Trophoblast cell (in vitro differentiated cells and primary cell): ENCODE results near the gene KLF15.

Experiments
- DNase-seq, 2 donors: peaks; one replicate each; pipeline ENCODE4 v3.0.0-alpha.2; 2016
- H2AFZ ChIP-seq: 2 replicates; pipeline ENCODE4 v1.6.1; 2013; ENCODE audit warnings: low read length, moderate library complexity, mild to moderate bottlenecking; ENCODE audit not compliant: insufficient read depth, poor library complexity
- H2AK5ac ChIP-seq: 2 replicates; pipeline ENCODE4 v1.6.1; 2013; ENCODE audit warnings: mild to moderate bottlenecking, low read length
- H2BK120ac ChIP-seq: 2 replicates; pipeline ENCODE4 v1.6.1; 2013; ENCODE audit warnings: low read length, mild to moderate bottlenecking, moderate library complexity; ENCODE audit not compliant: insufficient read depth, poor library complexity
- H2BK12ac ChIP-seq: 2 replicates; pipeline ENCODE4 v1.6.1; 2013; ENCODE audit warnings: mild to moderate bottlenecking, low read length, moderate library complexity
- H2BK5ac ChIP-seq: 2 replicates; pipeline ENCODE4 v1.6.1; 2013; ENCODE audit warnings: low read length, low read depth, moderate library complexity, mild to moderate bottlenecking; ENCODE audit not compliant: poor library complexity
- H3K14ac ChIP-seq: 2 replicates; pipeline ENCODE4 v1.6.1; 2013; ENCODE audit warnings: mild to moderate bottlenecking, low read length
- H3K18ac ChIP-seq: 2 replicates; pipeline ENCODE4 v1.6.1; 2013; ENCODE audit warnings: mild to moderate bottlenecking, low read length
- H3K23ac ChIP-seq: 2 replicates; pipeline ENCODE4 v1.6.1; 2013; ENCODE audit warnings: low read length
- H3K27ac ChIP-seq: 2 replicates; pipeline ENCODE4 v1.5.1; 2013; ENCODE audit warnings: low read depth, mild to moderate bottlenecking, inconsistent platforms, low read length, moderate library complexity
- H3K27me3 ChIP-seq: 2 replicates; pipeline ENCODE4 v1.6.1; 2013; ENCODE audit warnings: inconsistent platforms, mild to moderate bottlenecking, low read length, moderate library complexity; ENCODE audit not compliant: insufficient read depth
- H3K36me3 ChIP-seq, 2 experiments: 1 replicate in 1 of 2; 2 replicates in 1 of 2; pipeline ENCODE4 v1.6.1; 2013; ENCODE audit warnings: low read length in 2 of 2, mild to moderate bottlenecking in 2 of 2, moderate library complexity in 1 of 2; ENCODE audit not compliant: insufficient read depth in 2 of 2, control insufficient read depth in 1 of 2
- H3K4ac ChIP-seq: 2 replicates; pipeline ENCODE4 v1.6.1; 2013; ENCODE audit warnings: low read depth, mild to moderate bottlenecking, low read length, moderate library complexity
- H3K4me1 ChIP-seq, 2 experiments: 1 replicate in 1 of 2; 2 replicates in 1 of 2; pipeline ENCODE4 v1.6.1; 2013; ENCODE audit warnings: low read length in 2 of 2, mild to moderate bottlenecking in 2 of 2, moderate library complexity in 1 of 2; ENCODE audit not compliant: insufficient read depth in 2 of 2, control insufficient read depth in 1 of 2
- H3K4me2 ChIP-seq: 2 replicates; pipeline ENCODE4 v1.6.1; 2013; ENCODE audit warnings: inconsistent platforms, mild to moderate bottlenecking, low read length, moderate library complexity
- H3K4me3 ChIP-seq: 2 replicates; pipeline ENCODE4 v1.5.1; 2013; ENCODE audit warnings: mild to moderate bottlenecking, low read depth, low read length, inconsistent platforms
- H3K79me1 ChIP-seq: one replicate; pipeline ENCODE4 v1.6.1; 2013; ENCODE audit warnings: low read length
- H3K79me2 ChIP-seq: 2 replicates; pipeline ENCODE4 v1.6.1; 2013; ENCODE audit warnings: low read length, mild to moderate bottlenecking; ENCODE audit not compliant: control insufficient read depth, insufficient read depth, poor library complexity
- H3K9ac ChIP-seq: 2 replicates; pipeline ENCODE4 v1.6.1; 2013; ENCODE audit warnings: mild to moderate bottlenecking, low read length
- H3K9me3 ChIP-seq: 2 replicates; pipeline ENCODE4 v1.6.1; 2013; ENCODE audit warnings: low read depth, mild to moderate bottlenecking, control low read depth, inconsistent platforms, low read length; ENCODE audit not compliant: insufficient read depth
- H4K12ac ChIP-seq: 2 replicates; pipeline ENCODE4 v1.6.1; 2013; ENCODE audit warnings: low read depth, mild to moderate bottlenecking, low read length, moderate library complexity
- H4K8ac ChIP-seq: 2 replicates; pipeline ENCODE4 v1.6.1; 2013; ENCODE audit warnings: low read depth, mild to moderate bottlenecking, low read length, moderate library complexity
- H4K91ac ChIP-seq: one replicate; pipeline ENCODE4 v1.6.1; 2013; ENCODE audit warnings: low read depth, mild to moderate bottlenecking, low read length, moderate library complexity
- WGBS: extraction: QIAGEN DNeasy Blood & Tissue Kit; methylation state at CpG from one replicate; pipeline ENCODE4 v1.1.7; 2013; ENCODE audit warnings: missing lambda C conversion rate; ENCODE audit not compliant: insufficient read length, insufficient coverage; ENCODE audit errors: extremely low coverage; 5-methylcytosine and 5-hydroxymethylcytosine counted together

KLF15 gene

DNA sequence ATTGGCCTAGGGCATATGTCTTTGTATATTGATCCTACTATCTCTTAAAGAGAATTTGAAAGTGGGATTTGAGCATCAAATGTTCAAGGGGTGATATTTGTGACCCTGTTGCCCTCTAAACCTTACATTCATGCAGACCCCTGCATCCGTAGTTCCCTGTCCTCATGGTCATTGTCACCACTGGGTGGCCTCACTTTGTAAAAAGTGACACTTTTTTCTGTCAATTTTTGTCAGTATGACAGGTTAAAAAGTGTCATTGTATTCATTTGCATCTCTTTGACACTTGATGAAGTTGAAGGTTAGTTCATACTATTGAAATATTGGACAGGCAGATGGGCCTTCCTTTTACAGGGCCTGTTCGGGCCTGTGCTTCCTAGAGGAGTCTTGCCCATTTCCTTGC, 12.3 kb upstream of the KLF15 start:
- no peak overlapping the region for H3K14ac ChIP-seq
- H2BK12ac ChIP-seq = no peak overlapping the region
- no peak overlapping the region for H3K4me2 ChIP-seq
- WGBS = no CpG with 5 or more reads among the region's 2 CpGs
- no peak overlapping the region for H4K12ac ChIP-seq
- H3K18ac ChIP-seq = no peak overlapping the region
- no peak overlapping the region for H4K91ac ChIP-seq
- no peaks in the 10 kb centered on the region for H3K79me2 ChIP-seq
- no peaks in the 10 kb centered on the region for H3K27me3 ChIP-seq
- no peak for DNase-seq
- H2BK5ac ChIP-seq = no peak overlapping the region
- no peaks in the 10 kb centered on the region for H3K79me1 ChIP-seq
- H3K4ac ChIP-seq = no peak overlapping the region
- no peaks in the 10 kb centered on the region for H3K9me3 ChIP-seq
- H3K9ac ChIP-seq = no peak overlapping the region
- no peak overlapping the region for H4K8ac ChIP-seq
- H3K4me1 ChIP-seq = no peaks in the 10 kb centered on the region
- no peaks in the 10 kb centered on the region for H3K36me3 ChIP-seq
- no peak overlapping the region for H3K4me3 ChIP-seq
- H3K23ac ChIP-seq = no peak overlapping the region
- H2AK5ac ChIP-seq = no peak overlapping the region
- no peak overlapping the region for H2AFZ ChIP-seq
- no peak overlapping the region for H3K27ac ChIP-seq
- no peak overlapping the region for H2BK120ac ChIP-seq

DNA sequence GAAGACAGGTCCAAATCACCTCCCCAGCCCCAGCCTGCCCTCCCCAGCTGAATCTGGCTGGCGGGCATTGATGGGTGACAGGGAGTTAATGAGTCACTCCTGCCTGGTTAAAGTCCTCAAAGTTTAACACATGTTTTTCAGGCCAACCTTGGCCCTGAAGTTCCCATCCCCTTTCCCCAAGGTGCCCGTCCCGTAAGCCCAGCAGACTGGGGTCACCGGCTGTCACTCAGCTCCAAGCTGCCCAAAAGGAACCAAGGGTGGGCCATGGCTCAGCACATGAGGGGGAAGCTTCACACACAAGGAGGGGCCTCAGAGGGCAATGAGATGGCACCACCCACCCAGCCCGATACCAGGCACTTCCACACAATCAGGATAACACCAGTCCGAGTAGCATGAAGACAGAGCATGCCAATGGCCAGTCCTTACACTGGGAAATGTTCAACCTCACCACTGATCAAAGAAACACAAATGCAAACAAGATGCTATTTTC, 10.2 kb upstream of the KLF15 start:
- no peak overlapping the region for H3K4ac ChIP-seq
- no peak overlapping the region for H2BK12ac ChIP-seq
- no peak overlapping the region for H3K4me3 ChIP-seq
- H2AFZ ChIP-seq = no peak overlapping the region
- no peak overlapping the region for H3K18ac ChIP-seq
- DNase-seq = no peak
- no peaks in the 10 kb centered on the region for H3K79me1 ChIP-seq
- H4K12ac ChIP-seq = no peak overlapping the region
- no CpG with 5 or more reads among the region's 6 CpGs for WGBS
- no peaks in the 10 kb centered on the region for H3K27me3 ChIP-seq
- no peak overlapping the region for H2AK5ac ChIP-seq
- H4K8ac ChIP-seq = no peak overlapping the region
- H3K27ac ChIP-seq = no peak overlapping the region
- H3K14ac ChIP-seq = no peak overlapping the region
- no peak overlapping the region for H4K91ac ChIP-seq
- H3K9ac ChIP-seq = no peak overlapping the region
- H3K23ac ChIP-seq = no peak overlapping the region
- H3K36me3 ChIP-seq = no peaks in the 10 kb centered on the region
- H3K79me2 ChIP-seq = no peaks in the 10 kb centered on the region
- H3K4me2 ChIP-seq = no peak overlapping the region
- H3K9me3 ChIP-seq = no peaks in the 10 kb centered on the region
- no peak overlapping the region for H2BK5ac ChIP-seq
- H2BK120ac ChIP-seq = no peak overlapping the region
- H3K4me1 ChIP-seq = no peaks in the 10 kb centered on the region

DNA sequence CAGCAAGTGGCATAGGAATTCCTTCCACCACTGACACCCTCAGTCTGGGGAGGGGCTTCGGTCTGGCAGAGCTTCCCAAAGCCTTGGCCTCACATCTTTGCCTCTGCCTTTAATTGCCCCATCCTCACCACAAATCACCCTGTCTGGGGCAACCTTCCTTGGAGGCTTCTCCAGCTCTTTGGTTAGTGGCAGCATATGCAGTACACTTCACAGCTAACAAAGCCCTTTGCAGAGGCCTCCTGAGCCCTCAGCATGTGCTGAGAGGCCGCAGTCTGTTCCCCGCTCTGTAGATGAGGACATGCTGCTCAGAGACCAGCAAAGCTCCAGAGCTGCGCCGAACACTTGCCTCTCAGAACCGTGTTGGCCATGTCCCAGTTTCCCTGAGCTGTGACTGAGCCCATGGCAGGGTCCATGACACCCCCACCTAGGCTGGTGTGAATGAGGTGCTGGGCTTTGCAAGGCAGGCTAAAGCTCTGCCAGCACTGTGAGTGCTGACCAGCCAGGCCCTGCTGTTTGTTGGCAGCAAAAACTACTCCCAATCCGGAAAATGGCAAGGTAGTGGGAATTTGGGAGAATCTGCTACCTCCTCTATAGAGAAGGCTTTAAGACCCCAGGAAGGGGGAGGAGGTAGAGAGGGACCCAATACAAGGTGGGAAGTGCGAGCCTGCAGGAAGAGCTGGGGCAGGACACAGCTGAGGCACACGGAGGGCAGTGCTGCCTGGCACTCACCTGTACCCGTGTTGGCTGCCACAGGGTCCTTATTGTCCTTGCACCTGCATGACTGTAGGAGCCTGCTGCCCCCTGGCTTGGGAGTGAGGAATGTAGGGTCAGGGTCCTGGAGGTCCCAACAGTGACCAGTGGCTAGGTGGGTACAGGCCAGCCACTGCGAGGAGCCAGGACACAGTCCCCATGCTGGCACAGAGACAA, 8.4 kb upstream of the KLF15 start:
- Histone ChIP-seq H3K4me1 (no peaks in the 10 kb centered on the region), H3K27me3 (no peaks in the 10 kb centered on the region)
- WGBS = no CpG with 5 or more reads among the region's 11 CpGs

DNA sequence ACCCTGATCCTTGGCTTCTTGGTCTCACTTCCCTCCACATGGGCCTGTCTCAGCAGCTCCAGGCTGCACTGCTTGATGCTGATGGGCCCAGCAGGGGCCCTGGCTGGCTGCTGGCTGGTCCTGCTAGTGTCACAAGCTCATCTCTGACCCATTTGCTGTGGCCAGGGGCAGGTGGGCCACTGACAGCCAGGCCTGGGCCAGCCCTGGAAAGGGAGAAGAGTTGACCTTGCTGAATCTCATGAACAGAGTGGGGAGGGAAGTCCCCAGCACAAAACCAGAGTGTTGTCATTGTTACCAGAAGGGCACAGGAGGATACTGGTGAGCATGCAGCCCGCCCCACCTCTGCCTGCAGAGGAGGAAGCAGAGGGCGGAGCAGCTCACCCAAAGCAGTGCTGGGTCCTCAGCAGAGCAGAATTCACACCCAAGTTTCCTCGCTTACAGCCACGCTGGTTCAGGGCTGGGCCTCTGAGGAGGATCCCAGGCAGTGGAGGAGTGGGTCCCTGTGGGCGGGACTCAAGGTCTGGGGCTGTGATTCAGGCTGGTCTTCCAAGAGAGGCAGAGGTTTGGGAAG, 7.6 kb upstream of the KLF15 start:
- no peak overlapping the region for H3K27ac ChIP-seq
- no peak overlapping the region for H2BK120ac ChIP-seq
- no peak for DNase-seq
- no peak overlapping the region for H3K18ac ChIP-seq
- no peak overlapping the region for H3K4ac ChIP-seq
- H4K12ac ChIP-seq = no peak overlapping the region
- no peaks in the 10 kb centered on the region for H3K4me1 ChIP-seq
- H3K79me2 ChIP-seq = no peaks in the 10 kb centered on the region
- H3K4me3 ChIP-seq = no peak overlapping the region
- peaks cover 2% of the 10 kb centered on the region for H3K9me3 ChIP-seq
- no peaks in the 10 kb centered on the region for H3K79me1 ChIP-seq
- no peak overlapping the region for H4K91ac ChIP-seq
- no peak overlapping the region for H4K8ac ChIP-seq
- no peak overlapping the region for H2BK12ac ChIP-seq
- H3K4me2 ChIP-seq = no peak overlapping the region
- no peak overlapping the region for H3K14ac ChIP-seq
- H3K36me3 ChIP-seq = no peaks in the 10 kb centered on the region
- H2AFZ ChIP-seq = no peak overlapping the region
- no CpG with 5 or more reads among the region's 5 CpGs for WGBS
- H3K23ac ChIP-seq = no peak overlapping the region
- H2BK5ac ChIP-seq = no peak overlapping the region
- peaks cover 3% of the 10 kb centered on the region for H3K27me3 ChIP-seq
- H2AK5ac ChIP-seq = no peak overlapping the region
- H3K9ac ChIP-seq = no peak overlapping the region

More for the DNA sequence above, 8.4 kb upstream of the KLF15 start:
- no peak overlapping the region for H2BK120ac ChIP-seq
- H3K27ac ChIP-seq = no peak overlapping the region
- H2BK5ac ChIP-seq = no peak overlapping the region
- no peak overlapping the region for H4K12ac ChIP-seq
- no peak overlapping the region for H2AK5ac ChIP-seq
- no peak overlapping the region for H4K91ac ChIP-seq
- H3K23ac ChIP-seq = no peak overlapping the region
- H3K9ac ChIP-seq = no peak overlapping the region
- H3K79me2 ChIP-seq = no peaks in the 10 kb centered on the region
- H3K9me3 ChIP-seq = peaks cover 2% of the 10 kb centered on the region
- H3K4ac ChIP-seq = no peak overlapping the region
- DNase-seq = no peak
- H3K79me1 ChIP-seq = no peaks in the 10 kb centered on the region
- H4K8ac ChIP-seq = no peak overlapping the region
- H3K14ac ChIP-seq = no peak overlapping the region
- no peak overlapping the region for H3K18ac ChIP-seq
- H3K4me3 ChIP-seq = no peak overlapping the region
- H2AFZ ChIP-seq = no peak overlapping the region
- no peak overlapping the region for H3K4me2 ChIP-seq
- H3K36me3 ChIP-seq = no peaks in the 10 kb centered on the region
- no peak overlapping the region for H2BK12ac ChIP-seq
